DLD1 (cell line): ENCODE results near the gene RBBP8NL.

Experiments
- in situ Hi-C: cut with HindIII; loops from 2 replicates; pipeline ENCODE4 v1.10.0; 2017; ENCODE audit warnings: low sequenced_read_pairs

The RBBP8NL gene

GRCh38 chr20:62409086-62409853 lies 18.1 kb downstream of the RBBP8NL start:
- in situ Hi-C loops = no loop called here

- in situ Hi-C loops = no loop called here
These were observed 18.7 kb downstream of the RBBP8NL start for GRCh38 chr20:62408640-62409039.

DNA sequence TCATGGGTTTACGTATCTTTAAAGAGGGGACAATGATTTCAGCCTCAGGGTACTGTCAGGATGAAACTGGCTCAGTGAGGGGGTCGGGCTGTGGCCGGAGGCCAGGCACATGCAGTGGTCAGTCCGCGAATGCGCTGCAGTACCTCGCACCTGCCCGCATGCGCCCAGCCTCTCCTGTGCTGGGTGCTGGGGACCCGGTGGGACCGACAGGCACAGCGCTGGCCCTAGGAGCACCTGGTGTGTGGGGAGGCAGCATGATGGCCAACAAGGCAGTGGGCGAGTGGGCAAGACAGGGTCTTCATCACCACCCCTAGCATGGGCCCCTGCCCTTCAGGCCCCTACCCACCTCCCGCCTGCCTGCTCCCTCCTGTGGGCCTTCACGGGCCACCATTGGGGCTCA lies 19.3 kb downstream of the RBBP8NL start:
- in situ Hi-C loops = no loop called here

DNA sequence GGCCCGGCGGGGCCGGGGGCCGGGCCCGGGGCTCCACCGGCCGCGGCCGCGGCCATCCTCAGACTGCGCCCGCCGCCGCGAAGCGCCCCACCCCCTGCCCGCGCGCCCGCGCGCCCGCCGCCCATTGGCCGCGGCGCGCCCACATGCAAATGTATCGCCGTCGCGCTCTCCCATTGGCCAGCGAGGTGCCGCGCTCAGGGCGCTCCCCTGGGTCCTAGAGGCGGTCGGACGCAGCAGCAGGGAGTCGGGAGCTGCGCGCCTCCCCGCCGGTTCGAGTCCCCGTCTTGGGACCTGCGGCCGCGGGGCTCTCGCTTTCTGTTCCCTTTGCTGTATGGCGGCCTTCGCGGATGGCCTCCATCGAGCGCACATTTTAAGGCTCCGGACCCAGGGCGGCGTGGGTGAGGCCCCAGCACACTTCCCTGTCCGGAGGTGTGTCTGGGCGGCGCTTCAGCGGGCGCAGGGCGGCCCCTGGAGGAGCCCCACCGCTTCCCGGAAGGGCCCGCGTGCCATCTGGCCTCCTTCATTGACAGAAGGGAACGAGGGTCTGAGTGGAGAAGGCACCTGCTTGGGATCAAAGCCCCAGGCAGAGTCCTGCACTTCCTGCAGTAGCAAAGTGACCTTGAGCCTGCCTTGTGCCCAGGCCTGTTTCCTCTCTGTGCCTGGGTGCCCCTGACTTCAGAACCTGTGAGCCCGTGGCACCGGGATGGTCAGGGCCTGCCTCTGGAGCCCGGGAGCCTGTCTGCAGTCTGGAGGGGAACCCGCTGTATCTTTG lies 19.9 kb downstream of the RBBP8NL start, which contains the start of gene CABLES2:
TSS of gene CABLES2 (minus strand) at position 65 of the 772 bp plus-strand sequence. CDS start at position 56, 9 bp downstream.
- in situ Hi-C loops = no loop called here

- in situ Hi-C loops = no loop called here
These were observed 20.6 kb downstream of the RBBP8NL start for GRCh38 chr20:62406635-62407176.

DNA sequence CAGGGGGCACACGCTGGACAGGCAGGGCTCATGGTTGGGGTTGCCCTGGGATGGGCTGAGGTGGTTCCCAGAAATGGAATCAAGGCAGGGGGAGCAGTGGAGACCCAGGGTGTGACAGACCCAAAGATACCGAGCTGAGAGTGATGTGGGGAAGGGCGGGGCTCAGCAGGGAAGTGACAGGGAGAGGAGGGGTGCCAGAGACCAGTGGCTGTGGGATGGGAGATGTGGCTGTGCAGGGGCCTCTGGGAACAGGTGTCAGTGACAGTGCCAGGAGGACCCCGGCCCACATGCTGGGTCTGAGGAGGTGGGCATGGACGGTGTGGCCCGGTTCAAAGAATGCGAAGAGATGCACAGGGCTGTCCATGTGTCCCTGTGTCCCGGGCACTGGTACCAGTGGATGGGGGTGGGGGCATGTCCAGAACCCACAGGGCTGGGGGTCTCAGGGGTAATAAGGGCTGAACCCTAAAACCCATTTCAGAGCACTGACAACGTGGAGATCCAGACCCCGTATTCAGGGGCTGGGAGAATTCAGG lies 21.3 kb downstream of the RBBP8NL start:
- in situ Hi-C loops = no loop called here

DNA sequence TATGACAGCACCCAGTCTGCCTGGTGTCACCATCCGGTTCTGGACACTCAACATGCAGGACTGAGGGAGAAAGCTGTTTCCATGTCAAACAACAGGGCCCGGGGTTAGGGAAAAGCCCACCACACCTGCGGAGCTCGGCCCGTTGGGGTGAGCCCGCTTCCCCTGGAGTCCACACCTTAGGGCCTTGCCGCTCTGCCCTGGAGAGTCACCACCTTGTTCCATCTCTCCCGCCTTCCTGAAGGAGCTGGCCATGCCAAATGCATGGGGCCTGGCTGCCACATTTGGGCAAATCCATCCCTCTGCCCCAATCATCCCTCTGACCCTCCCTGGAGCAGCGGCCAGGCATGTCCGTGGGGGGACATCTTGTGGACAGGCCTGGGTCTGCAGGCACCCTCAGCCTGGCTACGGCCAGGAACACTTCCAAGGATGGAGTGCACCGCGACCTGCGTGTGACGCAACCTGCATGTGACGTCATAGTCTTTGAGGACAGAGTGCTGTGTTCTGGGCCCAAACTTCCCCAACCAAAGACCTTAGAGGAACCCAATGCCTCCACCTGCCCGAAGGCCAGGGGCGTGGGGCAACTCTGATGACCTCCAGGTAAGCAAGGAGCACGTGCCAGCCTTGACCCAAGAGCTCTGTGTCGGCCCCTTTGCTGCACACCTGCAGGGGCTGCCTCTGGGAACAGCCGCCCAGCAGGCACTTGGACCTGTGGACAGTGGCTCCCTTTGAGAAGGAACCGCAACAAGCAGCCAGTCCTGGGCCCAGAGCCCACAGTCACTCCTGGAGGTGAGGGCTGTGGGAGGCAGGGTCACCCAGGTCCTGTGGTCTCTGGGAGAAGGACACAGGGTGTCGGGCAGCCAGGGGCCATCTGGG lies 22.0 kb downstream of the RBBP8NL start:
- in situ Hi-C loops = no loop called here

DNA sequence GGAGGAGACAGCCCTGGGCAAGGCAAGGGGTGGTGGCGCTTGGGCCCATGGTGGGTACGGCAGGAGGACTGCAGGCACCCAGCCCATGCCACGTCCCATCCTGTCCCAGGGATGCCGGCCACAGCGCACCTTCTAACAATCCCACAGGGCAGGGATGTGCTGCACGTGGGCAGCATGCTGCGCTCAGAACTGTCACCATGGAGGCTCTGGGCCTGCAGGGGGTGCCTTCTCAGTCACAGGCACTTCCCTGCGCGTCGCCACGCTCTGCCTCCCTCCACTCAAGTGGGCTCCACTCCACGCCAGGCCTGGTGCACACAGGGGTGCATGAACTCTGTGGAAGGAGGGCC lies 22.6 kb downstream of the RBBP8NL start:
- in situ Hi-C loops = no loop called here

DNA sequence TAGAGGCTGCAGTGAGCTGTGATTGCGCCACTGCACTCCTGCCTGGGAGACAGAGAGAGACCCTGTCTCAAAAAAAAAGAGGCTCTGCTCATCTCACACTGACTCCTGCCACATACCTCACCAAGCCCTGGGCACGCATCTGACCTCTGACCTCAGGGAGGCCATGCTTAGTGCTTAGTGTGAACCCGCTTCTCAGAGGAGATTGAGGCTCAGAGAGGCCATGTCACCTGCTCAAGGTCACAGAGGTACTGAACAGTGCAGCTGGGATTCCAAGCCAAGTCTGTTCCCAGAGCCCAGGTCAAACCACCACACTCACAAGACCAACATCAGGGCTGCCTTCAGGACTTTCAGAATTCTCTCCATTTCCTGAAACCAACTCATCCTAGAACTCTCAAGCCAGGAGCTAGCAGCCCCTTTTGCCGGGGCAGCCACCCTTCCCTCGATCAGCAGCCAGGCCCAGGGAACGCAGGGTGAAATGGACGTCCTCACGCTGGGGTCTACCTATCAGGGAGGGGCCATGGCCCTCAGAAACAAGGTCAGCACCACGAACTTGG lies 23.1 kb downstream of the RBBP8NL start:
- in situ Hi-C loops = no loop called here

DNA sequence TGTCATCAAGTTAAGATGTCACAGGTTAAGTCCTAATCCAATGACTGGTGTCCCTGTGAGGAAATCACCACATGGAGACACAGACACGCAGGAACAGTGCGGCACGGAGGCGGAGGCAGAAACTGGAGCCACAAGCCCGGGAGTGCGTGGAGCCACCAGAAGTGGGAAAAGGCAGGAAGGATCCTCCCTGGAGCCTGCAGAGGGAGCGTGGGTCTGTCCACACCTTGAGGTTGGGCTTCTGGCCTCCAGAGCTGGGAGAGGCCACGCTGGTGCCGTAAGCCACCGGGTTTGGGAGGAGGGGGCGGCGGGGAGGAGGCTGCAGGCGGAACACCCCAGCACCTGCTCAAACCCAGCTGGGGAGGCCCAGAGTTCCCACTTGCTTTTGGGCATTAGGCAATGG lies 24.0 kb downstream of the RBBP8NL start:
- in situ Hi-C loops = no loop called here

- in situ Hi-C loops = no loop called here
These were observed 24.7 kb downstream of the RBBP8NL start for GRCh38 chr20:62402456-62403150.

- in situ Hi-C loops = no loop called here
These were observed 26.0 kb downstream of the RBBP8NL start for GRCh38 chr20:62401331-62401779.

DNA sequence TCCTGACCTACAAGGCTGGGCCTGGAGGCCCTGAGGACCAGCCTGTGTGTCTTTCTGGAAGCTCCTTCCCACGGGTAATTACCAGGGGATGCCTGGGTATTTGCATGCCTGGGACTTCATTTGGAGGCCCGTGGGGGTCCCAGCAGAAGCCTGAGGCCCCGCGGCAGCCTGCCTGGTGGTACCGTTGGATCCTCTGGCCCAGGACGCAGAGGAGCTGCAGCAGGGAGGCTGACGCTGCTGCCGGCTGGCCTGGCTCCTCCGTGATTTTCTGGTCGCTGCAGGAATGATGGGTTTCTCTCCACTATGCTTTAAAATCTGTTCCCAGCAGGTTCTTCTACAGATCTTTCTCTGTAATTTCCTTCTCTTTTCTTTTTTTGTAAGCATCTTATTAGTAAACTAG lies 26.8 kb downstream of the RBBP8NL start:
- in situ Hi-C loops = no loop called here

GRCh38 chr20:62400021-62400420 lies 27.3 kb downstream of the RBBP8NL start:
- in situ Hi-C loops = no loop called here

DNA sequence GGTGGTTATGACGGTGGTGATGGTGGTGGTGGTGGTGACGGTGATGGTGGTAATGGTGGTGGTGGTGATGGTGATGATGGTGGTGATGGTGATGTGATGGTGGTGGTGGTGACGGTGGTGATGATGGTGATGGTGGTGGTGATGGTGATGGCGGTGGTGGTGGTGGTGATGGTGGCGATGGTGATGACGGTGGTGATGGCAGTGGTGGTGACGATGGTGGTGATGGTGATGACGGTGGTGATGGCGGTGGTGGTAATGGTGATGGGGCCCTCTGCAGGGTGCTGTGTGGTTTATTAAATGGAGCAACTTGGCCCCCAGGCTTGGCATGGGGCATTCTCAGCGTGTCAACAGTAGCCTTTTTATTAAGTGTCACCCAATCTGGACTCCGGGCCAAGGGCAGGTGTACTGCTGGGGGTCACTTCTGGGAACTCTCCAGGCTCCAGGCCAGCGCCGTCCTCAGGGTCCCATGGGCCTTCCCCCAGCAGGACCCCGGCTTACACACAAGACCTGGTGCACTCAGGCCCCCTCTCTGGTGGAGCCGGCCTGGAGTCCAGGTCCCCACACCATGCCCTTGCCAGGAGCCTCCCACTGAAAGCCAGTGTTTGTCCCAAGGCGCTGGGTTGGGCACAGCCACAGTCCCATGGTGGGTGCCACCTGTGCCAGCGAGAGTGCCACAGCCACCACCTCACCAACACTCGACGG lies 29.1 kb downstream of the RBBP8NL start:
- in situ Hi-C loops = loop anchor here (25.0 kb wide), 1 partner anchor 111 kb away; no protein-coding TSS in a partner anchor

GRCh38 chr20:62396367-62397239 lies 30.7 kb downstream of the RBBP8NL start:
- in situ Hi-C loops = loop anchor here (25.0 kb wide), 1 partner anchor 109 kb away; no protein-coding TSS in a partner anchor

DNA sequence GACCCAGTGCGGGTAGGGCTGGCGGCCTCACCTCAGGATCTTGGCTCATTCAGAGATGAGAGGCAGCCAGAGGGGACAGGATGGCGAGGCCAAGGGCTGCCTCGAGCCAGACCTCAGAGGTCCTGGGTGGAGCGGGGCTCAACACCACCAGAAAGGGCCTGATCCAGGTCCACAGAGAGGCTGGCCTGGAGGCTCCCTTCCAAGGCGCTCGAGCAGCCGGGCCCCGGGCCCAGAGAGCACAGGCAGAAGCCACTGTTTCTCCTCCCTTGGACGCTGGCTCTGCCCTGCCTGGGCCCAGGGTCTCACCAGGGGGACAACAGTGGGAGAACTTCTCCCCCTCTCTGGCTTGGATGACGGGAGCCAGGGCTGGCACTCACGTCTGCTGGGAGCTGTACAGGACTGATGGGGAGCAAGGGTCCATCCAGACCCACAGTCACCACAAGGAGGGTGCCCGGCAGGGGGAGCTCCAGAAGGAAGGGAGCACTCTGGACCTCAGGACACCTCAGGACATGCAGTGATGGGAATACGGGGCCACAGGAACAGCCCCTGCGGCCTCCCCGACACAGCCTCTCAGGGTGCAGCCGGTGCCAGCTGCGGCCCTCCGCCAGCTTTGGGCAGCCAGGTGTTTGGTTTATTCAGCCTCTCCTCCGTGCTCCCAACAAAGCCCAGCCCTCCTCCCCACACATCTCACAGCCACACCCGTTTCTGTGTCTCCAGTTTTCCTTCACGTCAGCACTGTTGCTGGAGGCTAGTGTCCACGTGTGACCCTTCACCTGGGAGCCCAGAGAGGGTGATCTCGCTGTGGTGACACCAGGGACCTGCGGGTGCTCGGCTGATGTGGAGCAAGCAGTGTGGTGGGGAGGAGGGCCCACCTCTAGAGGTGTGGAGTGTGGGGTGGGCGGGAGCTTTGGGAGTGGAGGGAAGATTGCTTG lies 31.8 kb downstream of the RBBP8NL start:
- in situ Hi-C loops = loop anchor here (25.0 kb wide), 1 partner anchor 108 kb away; no protein-coding TSS in a partner anchor
